Measurements from ENCODE around the gene ATXN3L. TPM values are rescaled to one million over a fixed set of nuclear protein-coding genes. Genes with fewer than 3 reads are reported as not detected.

ATXN3L gene
- not detected for total RNA-seq

- H3K27ac Mint-ChIP-seq = no peak within 1 kb of the TSS
- intact Hi-C loops (cut with micrococcal nuclease) = no loop called here
- no peaks in the 10 kb centered on the region for H3K9me3 Mint-ChIP-seq
- no peak for DNase-seq
- H3K36me3 Mint-ChIP-seq (ENCODE audit: low read depth) = no peaks in the 10 kb centered on the region
- H3K4me1 Mint-ChIP-seq (ENCODE audit: low read depth) = no peaks in the 10 kb centered on the region
- H3K4me3 Mint-ChIP-seq = no peak within 1 kb of the TSS
- no peaks in the 10 kb centered on the region for H3K27me3 Mint-ChIP-seq (ENCODE audit: low read depth)
- CTCF ChIA-PET = no interaction called here
Observed at GRCh38 chrX:13319953-13320352, at the start of gene ATXN3L. Gene ATXN3L (minus strand): TSS chrX:13320053. CDS start chrX:13319934, 119 bp downstream.

- no peaks in the 10 kb centered on the region for H3K36me3 Mint-ChIP-seq (ENCODE audit: low read depth)
- H3K27me3 Mint-ChIP-seq (ENCODE audit: low read depth) = no peaks in the 10 kb centered on the region
- peaks cover 9% of the 10 kb centered on the region for H3K4me1 Mint-ChIP-seq (ENCODE audit: low read depth)
- CTCF ChIA-PET = no interaction called here
- DNase-seq = no peak
- no peak overlapping the region for H3K27ac Mint-ChIP-seq
- H3K4me3 Mint-ChIP-seq = no peak overlapping the region
- H3K9me3 Mint-ChIP-seq = no peaks in the 10 kb centered on the region
- intact Hi-C loops (cut with micrococcal nuclease) = no loop called here
Observed at GRCh38 chrX:13369256-13370030, 49.6 kb upstream of the ATXN3L start.

- Mint-ChIP-seq H3K27ac (no peak overlapping the region), H3K4me3 (no peak overlapping the region), H3K9me3 (no peaks in the 10 kb centered on the region), H3K27me3 (ENCODE audit: low read depth) (no peaks in the 10 kb centered on the region), H3K4me1 (ENCODE audit: low read depth) (peaks cover 3% of the 10 kb centered on the region), H3K36me3 (ENCODE audit: low read depth) (no peaks in the 10 kb centered on the region)
- intact Hi-C loops (cut with micrococcal nuclease) = no loop called here
- no peak for DNase-seq
- CTCF ChIA-PET = no interaction called here
Observed at GRCh38 chrX:13367950-13368349, 48.1 kb upstream of the ATXN3L start.

- CTCF ChIA-PET = no interaction called here
- no peak for DNase-seq
- no peak overlapping the region for H3K4me3 Mint-ChIP-seq
- H3K4me1 Mint-ChIP-seq (ENCODE audit: low read depth) = peaks cover 2% of the 10 kb centered on the region
- no peaks in the 10 kb centered on the region for H3K27me3 Mint-ChIP-seq (ENCODE audit: low read depth)
- no peaks in the 10 kb centered on the region for H3K36me3 Mint-ChIP-seq (ENCODE audit: low read depth)
- no peak overlapping the region for H3K27ac Mint-ChIP-seq
- no peaks in the 10 kb centered on the region for H3K9me3 Mint-ChIP-seq
- intact Hi-C loops (cut with micrococcal nuclease) = no loop called here
Observed at GRCh38 chrX:13366698-13367097, 46.8 kb upstream of the ATXN3L start.

GRCh38 chrX:13365161-13365560 is 45.3 kb upstream of the ATXN3L start:
- DNase-seq = no peak
- Mint-ChIP-seq H3K4me1 (ENCODE audit: low read depth) (peaks cover 2% of the 10 kb centered on the region), H3K27me3 (ENCODE audit: low read depth) (no peaks in the 10 kb centered on the region), H3K36me3 (ENCODE audit: low read depth) (no peaks in the 10 kb centered on the region), H3K4me3 (no peak overlapping the region), H3K9me3 (no peaks in the 10 kb centered on the region), H3K27ac (no peak overlapping the region)
- intact Hi-C loops (cut with micrococcal nuclease) = no loop called here
- CTCF ChIA-PET = interaction anchor here (0.6 kb wide), 1 partner anchor 209 kb away, joined by 4 read pairs; no protein-coding TSS in a partner anchor

GRCh38 chrX:13364230-13364857 is 44.5 kb upstream of the ATXN3L start:
- no peaks in the 10 kb centered on the region for H3K27me3 Mint-ChIP-seq (ENCODE audit: low read depth)
- DNase-seq = no peak
- H3K36me3 Mint-ChIP-seq (ENCODE audit: low read depth) = no peaks in the 10 kb centered on the region
- H3K27ac Mint-ChIP-seq = no peak overlapping the region
- no peak overlapping the region for H3K4me3 Mint-ChIP-seq
- CTCF ChIA-PET = interaction anchor here (0.6 kb wide), 1 partner anchor 248 kb away, joined by 8 read pairs; no protein-coding TSS in a partner anchor
- H3K9me3 Mint-ChIP-seq = no peaks in the 10 kb centered on the region
- H3K4me1 Mint-ChIP-seq (ENCODE audit: low read depth) = peaks cover 2% of the 10 kb centered on the region
- intact Hi-C loops (cut with micrococcal nuclease) = no loop called here

- Mint-ChIP-seq H3K36me3 (ENCODE audit: low read depth) (no peaks in the 10 kb centered on the region), H3K4me3 (no peak overlapping the region), H3K27ac (no peak overlapping the region), H3K27me3 (ENCODE audit: low read depth) (no peaks in the 10 kb centered on the region), H3K9me3 (no peaks in the 10 kb centered on the region), H3K4me1 (ENCODE audit: low read depth) (no peaks in the 10 kb centered on the region)
- peak; percentile 10 for DNase-seq
- intact Hi-C loops (cut with micrococcal nuclease) = loop anchor here (1.0 kb wide), 1 partner anchor 413 kb away; no protein-coding TSS in a partner anchor
- CTCF ChIA-PET = no interaction called here
Observed at GRCh38 chrX:13360146-13360545, 40.3 kb upstream of the ATXN3L start.

GRCh38 chrX:13357925-13358324 is 38.1 kb upstream of the ATXN3L start:
- Mint-ChIP-seq H3K4me1 (ENCODE audit: low read depth) (no peaks in the 10 kb centered on the region), H3K27ac (no peak overlapping the region), H3K36me3 (ENCODE audit: low read depth) (no peaks in the 10 kb centered on the region), H3K27me3 (ENCODE audit: low read depth) (no peaks in the 10 kb centered on the region), H3K9me3 (no peaks in the 10 kb centered on the region), H3K4me3 (no peak overlapping the region)
- DNase-seq = no peak
- intact Hi-C loops (cut with micrococcal nuclease) = no loop called here
- CTCF ChIA-PET = interaction anchor here (1.2 kb wide), 1 partner anchor 19 kb away, joined by 3 read pairs; no protein-coding TSS in a partner anchor

GRCh38 chrX:13346646-13347045 is 26.8 kb upstream of the ATXN3L start:
- CTCF ChIA-PET = no interaction called here
- Mint-ChIP-seq H3K4me3 (no peak overlapping the region), H3K36me3 (ENCODE audit: low read depth) (no peaks in the 10 kb centered on the region), H3K27me3 (ENCODE audit: low read depth) (no peaks in the 10 kb centered on the region), H3K4me1 (ENCODE audit: low read depth) (no peaks in the 10 kb centered on the region), H3K9me3 (no peaks in the 10 kb centered on the region), H3K27ac (no peak overlapping the region)
- intact Hi-C loops (cut with micrococcal nuclease) = no loop called here
- DNase-seq = no peak

- H3K36me3 Mint-ChIP-seq (ENCODE audit: low read depth) = no peaks in the 10 kb centered on the region
- intact Hi-C loops (cut with micrococcal nuclease) = no loop called here
Observed at GRCh38 chrX:13345438-13345837, 25.6 kb upstream of the ATXN3L start.

GRCh38 chrX:13345037-13345436 is 25.2 kb upstream of the ATXN3L start:
- Mint-ChIP-seq H3K27me3 (ENCODE audit: low read depth) (no peaks in the 10 kb centered on the region), H3K27ac (no peak overlapping the region), H3K4me3 (no peak overlapping the region), H3K36me3 (ENCODE audit: low read depth) (no peaks in the 10 kb centered on the region), H3K9me3 (no peaks in the 10 kb centered on the region), H3K4me1 (ENCODE audit: low read depth) (no peaks in the 10 kb centered on the region)
- intact Hi-C loops (cut with micrococcal nuclease) = no loop called here
- DNase-seq = no peak
- CTCF ChIA-PET = no interaction called here

More at GRCh38 chrX:13345438-13345837, 25.6 kb upstream of the ATXN3L start:
- H3K9me3 Mint-ChIP-seq = no peaks in the 10 kb centered on the region
- H3K4me1 Mint-ChIP-seq (ENCODE audit: low read depth) = no peaks in the 10 kb centered on the region
- no peak overlapping the region for H3K4me3 Mint-ChIP-seq
- H3K27ac Mint-ChIP-seq = no peak overlapping the region
- no peak for DNase-seq
- H3K27me3 Mint-ChIP-seq (ENCODE audit: low read depth) = no peaks in the 10 kb centered on the region
- CTCF ChIA-PET = no interaction called here

- Mint-ChIP-seq H3K27ac (no peak overlapping the region), H3K9me3 (no peaks in the 10 kb centered on the region), H3K27me3 (ENCODE audit: low read depth) (no peaks in the 10 kb centered on the region), H3K4me1 (ENCODE audit: low read depth) (no peaks in the 10 kb centered on the region), H3K4me3 (no peak overlapping the region), H3K36me3 (ENCODE audit: low read depth) (no peaks in the 10 kb centered on the region)
- DNase-seq = peak; percentile 5
- intact Hi-C loops (cut with micrococcal nuclease) = no loop called here
- CTCF ChIA-PET = interaction anchor here (0.6 to 1.3 kb wide), 2 partner anchors 8 to 346 kb away, joined by 3 read pairs; no protein-coding TSS in a partner anchor
Observed at GRCh38 chrX:13341491-13342101, 21.7 kb upstream of the ATXN3L start.

All from activated naive CD4-positive, alpha-beta T cell treated with anti-CD3 and anti-CD28 coated beads for 36 hours (primary cell).